TTC549 (cell line): ENCODE results near the gene POFUT2.
"Not testable (repeated sequence)": the region's sequence is repeated elsewhere in the genome, so short reads cannot be mapped to it uniquely, and the experiment has no call there.

Experiments used
- FAIRE-seq: peaks from 2 replicates; lab custom pipeline; 2012; peaks lifted over from hg19 to GRCh38; lab: Jason Lieb, UNC

POFUT2 gene

GRCh38 chr21:45326169-45326851, 38.6 kb upstream of the POFUT2 start:
- no peak for FAIRE-seq

DNA sequence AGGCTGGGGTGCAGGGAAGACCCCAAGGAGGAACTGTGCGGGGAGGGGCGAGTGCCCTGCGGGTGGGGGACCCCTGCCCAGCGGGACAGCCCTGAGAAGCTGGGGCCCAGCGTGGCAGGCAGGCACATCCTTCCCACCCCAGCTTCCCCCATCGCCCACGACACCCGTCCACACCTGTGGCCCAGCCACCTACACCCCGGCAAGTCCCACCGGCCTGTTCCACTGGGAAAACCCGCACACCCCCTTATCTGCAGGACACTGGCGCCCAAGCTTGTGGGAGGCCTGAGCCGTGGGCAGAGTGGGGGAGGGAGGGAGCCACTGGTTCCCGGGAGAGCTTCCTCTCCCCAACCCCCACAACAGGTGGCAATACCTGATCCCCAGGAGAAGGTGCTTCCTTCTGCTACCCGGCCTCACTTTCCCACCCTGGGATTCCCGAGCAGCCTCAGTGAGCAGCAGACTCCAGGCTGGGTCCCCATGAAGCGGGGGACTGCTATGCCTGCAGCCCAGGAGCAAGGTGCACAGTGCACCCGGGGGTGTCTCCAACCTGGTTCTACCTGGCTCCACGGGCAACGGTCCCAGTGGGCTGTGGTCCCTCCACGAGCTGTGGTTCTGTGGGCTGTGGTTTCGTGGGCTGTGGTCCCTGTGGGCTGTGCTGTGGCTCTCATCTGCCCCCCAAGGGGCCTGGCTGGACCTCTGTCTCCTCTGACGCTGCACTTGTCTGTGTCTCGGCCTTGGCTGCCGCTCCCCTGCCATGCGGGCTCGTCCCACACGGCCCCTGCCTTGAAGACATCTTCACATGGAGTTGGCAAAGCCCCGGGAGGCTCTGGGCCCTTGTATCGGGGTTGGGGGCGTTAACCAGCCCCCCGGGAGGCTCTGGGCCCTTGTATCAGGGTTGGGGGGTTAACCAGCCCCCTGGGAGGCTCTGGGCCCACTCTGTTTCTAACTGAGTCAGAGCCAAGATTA, 37.8 kb upstream of the POFUT2 start:
- no peak for FAIRE-seq

DNA sequence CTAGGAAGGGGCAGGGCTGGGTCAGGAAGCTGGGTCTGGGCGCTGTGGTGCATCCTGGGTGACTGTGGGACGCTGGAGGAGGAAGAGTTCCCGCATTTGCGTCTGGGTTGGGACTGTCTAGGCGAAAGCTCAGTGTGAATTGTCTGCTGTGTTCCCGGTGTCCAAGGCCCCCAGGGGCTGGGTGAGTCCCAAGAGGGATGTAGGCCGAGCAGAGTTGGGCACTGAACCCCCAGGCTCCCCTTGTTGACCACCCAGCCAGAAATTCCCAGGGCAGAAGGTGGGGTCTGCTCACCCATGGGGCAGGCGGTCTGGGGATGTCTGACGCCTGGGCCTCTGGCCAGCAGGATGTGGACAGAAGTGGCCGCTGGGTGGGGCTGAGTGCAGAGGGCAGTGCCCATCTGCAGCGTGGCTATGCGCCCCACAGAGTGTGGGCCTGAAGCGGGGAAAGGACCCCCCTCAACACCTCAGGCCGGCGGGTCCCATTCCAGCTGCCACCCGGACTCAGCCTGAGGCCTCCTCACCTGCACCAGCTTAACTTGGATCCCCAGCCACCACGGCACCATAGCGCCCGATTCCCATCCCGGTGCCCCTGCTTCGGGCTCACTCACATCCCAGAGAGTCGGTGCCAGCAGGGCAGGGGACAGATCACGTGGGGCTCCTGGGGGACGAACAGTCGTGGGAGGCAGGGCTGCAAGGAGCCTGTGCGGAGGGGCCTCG, 37.0 kb upstream of the POFUT2 start:
- no peak for FAIRE-seq

DNA sequence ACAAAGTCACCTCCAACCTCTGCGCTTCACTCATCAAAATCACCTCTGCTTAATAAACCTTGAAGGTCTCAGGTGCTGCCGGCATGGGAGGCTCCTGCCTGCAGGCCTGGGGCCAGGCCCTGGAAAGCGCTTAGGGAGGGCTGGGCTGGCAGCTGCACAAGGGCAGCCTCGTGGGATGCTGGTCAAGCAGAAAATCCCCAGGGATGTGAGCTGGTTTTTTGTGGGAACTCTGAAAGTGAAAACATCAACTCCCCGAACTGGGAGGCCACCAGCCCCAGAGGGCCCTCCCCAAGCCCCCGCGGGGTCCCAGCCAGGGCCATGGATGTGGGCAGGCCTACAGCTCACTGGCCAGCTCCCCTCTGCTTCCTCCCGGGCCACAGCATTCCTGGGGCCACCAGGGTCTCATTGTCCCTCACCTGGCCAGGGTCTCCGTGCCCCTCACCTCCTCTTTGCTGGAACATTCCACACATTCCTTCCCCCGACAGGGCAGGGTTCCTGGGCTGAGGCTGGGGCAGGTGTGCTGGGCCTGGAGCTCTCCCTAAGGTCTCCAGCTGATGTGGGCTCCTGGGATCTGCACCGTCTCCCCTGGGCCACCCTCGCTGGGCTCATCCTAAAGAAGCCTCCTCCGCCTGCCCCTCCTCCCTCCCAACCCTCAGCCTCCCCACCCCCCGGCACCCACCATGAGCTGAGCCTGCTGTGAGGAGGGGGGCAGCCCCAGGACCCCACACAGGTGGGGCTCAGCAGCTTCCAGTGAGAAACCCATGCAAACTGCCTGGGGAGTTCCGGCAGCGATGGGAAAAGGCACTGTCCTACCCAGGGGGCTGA, 36.0 kb upstream of the POFUT2 start:
- FAIRE-seq = no peak

DNA sequence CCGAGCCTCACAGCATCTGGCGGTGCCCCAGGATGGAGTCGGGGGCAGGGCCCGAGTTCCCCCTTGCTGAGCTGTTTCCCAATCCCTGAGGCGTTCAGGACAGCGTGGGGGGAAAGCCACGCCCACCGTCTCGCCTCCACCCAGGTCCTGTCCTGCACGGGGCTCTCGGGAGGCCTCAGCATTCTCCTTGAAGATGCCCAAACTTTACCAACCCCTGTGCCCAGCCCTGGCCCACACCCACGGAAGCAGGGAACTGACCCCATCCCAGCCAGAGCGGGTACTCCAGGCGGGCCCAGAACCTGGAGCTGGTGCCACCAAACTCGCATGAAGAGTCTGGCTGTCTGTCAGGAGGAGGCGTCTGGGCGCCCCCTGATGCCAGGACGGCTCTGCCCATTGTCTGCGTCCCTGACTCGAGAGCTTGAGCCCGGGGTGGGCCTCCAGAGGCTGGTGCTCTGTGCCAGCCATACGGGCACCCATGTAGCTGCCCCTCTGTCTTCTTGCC, 35.3 kb upstream of the POFUT2 start:
- FAIRE-seq = no peak

GRCh38 chr21:45322231-45322959, 34.7 kb upstream of the POFUT2 start:
- FAIRE-seq = no peak

GRCh38 chr21:45320261-45321025, 32.7 kb upstream of the POFUT2 start:
- FAIRE-seq = no peak

GRCh38 chr21:45319461-45320211, 31.9 kb upstream of the POFUT2 start:
- no peak for FAIRE-seq

DNA sequence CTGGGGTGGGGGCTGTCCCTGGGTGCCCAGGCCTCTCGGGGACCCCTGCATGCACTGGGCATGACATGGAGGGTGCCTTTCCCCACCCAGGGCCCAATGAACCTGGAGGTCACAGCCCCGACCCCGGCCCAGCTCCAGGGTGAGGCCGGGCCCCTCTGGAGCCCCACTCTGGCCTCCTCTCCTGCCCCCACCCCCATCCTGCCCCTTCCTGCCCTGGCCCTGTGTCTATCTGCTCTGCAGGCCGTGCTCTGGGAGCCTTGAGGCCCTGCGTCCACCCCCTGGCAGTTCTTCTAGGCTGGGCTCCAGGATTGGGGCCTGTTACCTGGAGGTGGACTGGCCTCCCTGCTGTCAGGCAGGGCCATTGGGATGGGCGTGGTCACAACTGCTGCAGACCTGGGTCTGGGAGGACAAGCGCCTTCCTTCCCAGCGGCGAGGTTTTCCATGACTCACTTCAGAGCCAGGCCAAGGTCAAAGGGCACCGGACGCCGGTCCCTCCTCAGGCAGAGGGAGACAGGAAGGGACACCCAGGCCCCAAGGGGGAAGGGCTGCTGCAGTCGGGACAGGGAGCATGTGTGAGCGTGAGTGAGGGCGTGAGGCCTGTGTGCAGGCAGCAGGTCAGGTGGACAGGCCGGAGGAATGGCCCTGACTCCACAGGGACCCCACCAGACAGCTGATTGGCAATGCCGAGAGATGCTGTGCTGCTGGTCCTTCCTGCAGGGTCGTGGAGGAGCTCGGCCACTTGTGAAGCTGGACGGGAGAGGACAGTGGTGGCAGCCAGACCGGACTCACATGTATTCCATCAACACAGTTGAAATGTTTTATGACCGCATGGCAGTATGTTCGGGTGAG, 31.1 kb upstream of the POFUT2 start:
- no peak for FAIRE-seq

- FAIRE-seq = no peak
Observed at GRCh38 chr21:45318146-45318555, 30.5 kb upstream of the POFUT2 start.

- no peak for FAIRE-seq
Observed at GRCh38 chr21:45317398-45318145, 29.9 kb upstream of the POFUT2 start.

GRCh38 chr21:45316871-45317397, 29.2 kb upstream of the POFUT2 start:
- FAIRE-seq = no peak

- FAIRE-seq = not testable (repeated sequence)
Observed at GRCh38 chr21:45315676-45316470, 28.2 kb upstream of the POFUT2 start.

DNA sequence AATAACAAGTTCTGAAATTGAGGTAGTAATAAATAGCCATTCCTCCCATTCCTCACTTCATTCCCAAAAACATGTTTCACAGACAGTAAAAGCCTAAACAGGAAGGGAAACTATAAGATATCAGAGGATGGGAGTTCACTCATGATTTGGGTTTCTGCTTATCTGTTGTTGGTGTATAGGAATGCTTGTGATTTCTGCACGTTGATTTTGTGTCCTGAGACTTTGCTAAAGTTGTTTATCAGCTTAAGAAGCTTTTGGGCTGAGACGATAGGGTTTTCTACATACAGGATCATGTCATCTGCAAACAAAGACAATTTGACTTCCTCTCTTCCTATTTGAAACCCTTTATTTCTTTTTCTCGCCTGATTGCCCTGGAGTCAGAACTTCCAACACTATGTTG, 26.0 kb upstream of the POFUT2 start:
- no peak for FAIRE-seq

DNA sequence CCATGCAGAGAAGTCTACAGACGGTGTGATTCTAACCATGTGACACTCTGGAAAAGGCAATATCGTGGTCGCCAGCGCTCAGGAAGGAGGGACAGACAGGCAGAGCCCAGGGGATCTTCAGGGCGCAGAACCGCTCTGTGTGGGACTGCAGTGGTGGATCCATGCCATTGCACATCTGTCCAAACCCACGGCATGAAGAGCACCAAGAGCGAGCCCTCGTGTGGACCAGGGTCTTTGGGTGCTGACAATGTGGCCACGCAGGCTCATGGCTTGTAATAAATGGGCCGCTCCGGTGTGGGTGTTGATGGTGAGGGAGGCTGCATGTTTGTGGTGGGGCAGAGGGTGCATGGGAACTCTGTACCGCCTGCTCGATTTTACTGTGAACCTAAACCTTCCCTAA, 25.3 kb upstream of the POFUT2 start:
- FAIRE-seq = no peak

DNA sequence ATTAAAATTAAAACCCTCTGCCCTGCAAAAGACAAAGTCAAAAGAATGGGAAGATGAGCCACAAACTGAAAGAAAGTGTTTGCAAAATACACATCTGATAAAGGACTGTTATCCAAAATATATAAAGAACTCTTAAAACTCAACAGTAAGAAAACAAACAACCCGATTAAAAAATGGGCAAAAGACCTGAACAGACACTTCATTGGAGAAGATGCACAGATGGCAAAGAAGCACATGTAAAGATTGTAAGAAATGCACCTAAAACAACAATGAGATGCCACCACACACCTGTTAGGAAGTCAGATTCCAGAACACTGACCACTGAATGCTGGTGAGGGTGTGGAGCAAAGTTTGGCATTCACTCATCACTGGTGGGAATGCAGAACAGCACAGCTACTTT, 24.6 kb upstream of the POFUT2 start:
- no peak for FAIRE-seq

- no peak for FAIRE-seq
Observed at GRCh38 chr21:45310459-45310858, 22.8 kb upstream of the POFUT2 start.
